ENCODE data around the gene TAF1L. TPM values are rescaled to one million over a fixed set of nuclear protein-coding genes. Genes with fewer than 3 reads are reported as not detected.

TAF1L gene
- total and polyA plus RNA-seq, 2 of the 13 experiments (the other 11 are each of a cell fraction or from before 2014, with no cell fraction given) = not detected

GRCh38 chr9:32606811-32607210 lies 28.7 kb downstream of the TAF1L start:
- intact Hi-C loops (cut with micrococcal nuclease; ENCODE audit: unreplicated experiment) = no loop called here
- ChIA-PET CTCF (ENCODE audit: low intra/inter-chr PET ratio, low total read pairs) (no interaction called here), POLR2A (no interaction called here)
- Histone ChIP-seq H3K4me1 (ENCODE audit: insufficient read depth, low read length) (no peaks in the 10 kb centered on the region), H3K27me3 (ENCODE audit: control insufficient read depth in 1 of 2, insufficient read depth in 2 of 2, low read length in 2 of 2) (peaks cover 0 to 13% of the 10 kb centered on the region in 2 experiments; a peak in 2 of 5 replicates), H3K4me2 (ENCODE audit: low read depth, low read length) (no peak overlapping the region), H3K27ac (ENCODE audit: extremely low read length, insufficient read depth, low read length) (no peak overlapping the region), H2AFZ (ENCODE audit: low read length) (no peak overlapping the region), H3K4me3 (replicated peaks in 1 of 3; ENCODE audit: insufficient read depth in 1 of 3, low read depth in 2 of 3, low read length in 3 of 3) (no peak overlapping the region), H4K20me1 (ENCODE audit: insufficient read depth, low read length) (no peaks in the 10 kb centered on the region), H3K9me3 (ENCODE audit: low read length) (no peaks in the 10 kb centered on the region), H3K79me2 (ENCODE audit: insufficient read depth, low read length) (no peaks in the 10 kb centered on the region), H3K36me3 (replicated peaks in 1 of 2; ENCODE audit: control insufficient read depth in 1 of 2, insufficient read depth in 2 of 2, low read length in 2 of 2) (no peaks in the 10 kb centered on the region), H3K9ac (ENCODE audit: insufficient read depth, low read depth, low read length) (no peak overlapping the region)
- ATAC-seq (no peak), DNase-seq (ENCODE audit: low spot score) (no peak), FAIRE-seq (no peak)
- BruUV-seq (replicated peaks) = no TSS peak
- in situ Hi-C loops (cut with HindIII; ENCODE audit: extremely low pct_ligation_motif_present, low pct_unique_long_range_greater_than_20kb) = no loop called here
- 21% methylated on average over 2 of the region's 2 CpGs for WGBS (ENCODE audit: low lambda C conversion rate)
- TF ChIP-seq PHF8 (CRISPR knock-in tag; IDR thresholded peaks at IDR 0.05) (no peak), LCORL (IDR thresholded peaks at IDR 0.05) (no peak), LCORL (CRISPR knock-in tag; IDR thresholded peaks at IDR 0.05) (no peak), MED8 (CRISPR knock-in tag; IDR thresholded peaks at IDR 0.05; ENCODE audit: insufficient replicate concordance) (no peak), MAZ (IDR thresholded peaks at IDR 0.05; ENCODE audit: borderline replicate concordance, low read depth, low read length) (no peak), MAZ (CRISPR knock-in tag; IDR thresholded peaks at IDR 0.05; ENCODE audit: low read depth) (no peak), ZBTB1 (CRISPR knock-in tag; IDR thresholded peaks at IDR 0.05; ENCODE audit: borderline replicate concordance) (no peak), ZBTB7A (CRISPR knock-in tag; IDR thresholded peaks at IDR 0.05) (no peak), SUZ12 (IDR thresholded peaks at IDR 0.05; ENCODE audit: low read depth, low read length) (no peak), KLF6 (CRISPR knock-in tag; IDR thresholded peaks at IDR 0.05) (no peak), HDAC6 (IDR thresholded peaks at IDR 0.05; ENCODE audit: low read depth, low read length) (no peak), ZBTB20 (CRISPR knock-in tag; IDR thresholded peaks at IDR 0.05; ENCODE audit: borderline replicate concordance, low read depth) (no peak), ZNF577 (CRISPR knock-in tag; IDR thresholded peaks at IDR 0.05; ENCODE audit: borderline replicate concordance, low read depth) (no peak), SOX5 (CRISPR knock-in tag; IDR thresholded peaks at IDR 0.05; ENCODE audit: borderline replicate concordance) (no peak)
- TF ChIP-seq, protein P1, sequence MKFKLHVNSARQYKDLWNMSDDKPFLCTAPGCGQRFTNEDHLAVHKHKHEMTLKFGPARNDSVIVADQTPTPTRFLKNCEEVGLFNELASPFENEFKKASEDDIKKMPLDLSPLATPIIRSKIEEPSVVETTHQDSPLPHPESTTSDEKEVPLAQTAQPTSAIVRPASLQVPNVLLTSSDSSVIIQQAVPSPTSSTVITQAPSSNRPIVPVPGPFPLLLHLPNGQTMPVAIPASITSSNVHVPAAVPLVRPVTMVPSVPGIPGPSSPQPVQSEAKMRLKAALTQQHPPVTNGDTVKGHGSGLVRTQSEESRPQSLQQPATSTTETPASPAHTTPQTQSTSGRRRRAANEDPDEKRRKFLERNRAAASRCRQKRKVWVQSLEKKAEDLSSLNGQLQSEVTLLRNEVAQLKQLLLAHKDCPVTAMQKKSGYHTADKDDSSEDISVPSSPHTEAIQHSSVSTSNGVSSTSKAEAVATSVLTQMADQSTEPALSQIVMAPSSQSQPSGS (CRISPR knock-in tag; IDR thresholded peaks at IDR 0.05) = no peak
